Measurements from ENCODE around the gene PPP2R2D.

DNA sequence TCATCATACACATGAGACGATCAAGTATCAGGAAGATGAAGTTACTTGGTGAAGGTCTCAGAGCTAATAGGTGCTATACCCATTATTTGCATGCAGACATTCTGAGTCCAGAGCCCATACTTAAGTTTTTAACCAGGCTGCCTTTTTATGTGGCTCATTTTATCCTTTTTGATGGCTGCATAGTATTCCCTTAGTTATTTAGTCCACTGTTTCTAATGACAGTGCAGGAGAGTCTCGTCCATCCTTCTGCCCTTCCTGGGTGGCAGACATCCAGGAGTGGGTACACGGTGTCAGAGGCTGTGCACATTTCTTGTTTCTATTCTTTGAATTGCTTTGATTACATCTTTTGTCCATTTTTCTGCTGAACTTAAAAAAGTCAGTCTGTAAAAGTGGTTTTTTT is 11.8 kb downstream of the PPP2R2D start:
- TF ChIP-seq, protein P1, sequence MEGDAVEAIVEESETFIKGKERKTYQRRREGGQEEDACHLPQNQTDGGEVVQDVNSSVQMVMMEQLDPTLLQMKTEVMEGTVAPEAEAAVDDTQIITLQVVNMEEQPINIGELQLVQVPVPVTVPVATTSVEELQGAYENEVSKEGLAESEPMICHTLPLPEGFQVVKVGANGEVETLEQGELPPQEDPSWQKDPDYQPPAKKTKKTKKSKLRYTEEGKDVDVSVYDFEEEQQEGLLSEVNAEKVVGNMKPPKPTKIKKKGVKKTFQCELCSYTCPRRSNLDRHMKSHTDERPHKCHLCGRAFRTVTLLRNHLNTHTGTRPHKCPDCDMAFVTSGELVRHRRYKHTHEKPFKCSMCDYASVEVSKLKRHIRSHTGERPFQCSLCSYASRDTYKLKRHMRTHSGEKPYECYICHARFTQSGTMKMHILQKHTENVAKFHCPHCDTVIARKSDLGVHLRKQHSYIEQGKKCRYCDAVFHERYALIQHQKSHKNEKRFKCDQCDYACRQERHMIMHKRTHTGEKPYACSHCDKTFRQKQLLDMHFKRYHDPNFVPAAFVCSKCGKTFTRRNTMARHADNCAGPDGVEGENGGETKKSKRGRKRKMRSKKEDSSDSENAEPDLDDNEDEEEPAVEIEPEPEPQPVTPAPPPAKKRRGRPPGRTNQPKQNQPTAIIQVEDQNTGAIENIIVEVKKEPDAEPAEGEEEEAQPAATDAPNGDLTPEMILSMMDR (conservative IDR thresholded peaks at IDR 0.05; ENCODE audit: low read length) = no peak
- TF ChIP-seq EZH2phosphoT487 (IDR thresholded peaks at IDR 0.05; ENCODE audit: borderline replicate concordance) = no peak
